Activated CD4-positive, alpha-beta T cell treated with anti-CD3 and anti-CD28 coated beads, Interleukin-2, amount 10 ng/mL, durations not matched to agents 24 days and 14 days (primary cell): ENCODE data around the gene IL1RN. TPM values are rescaled to one million over a fixed set of nuclear protein-coding genes. Genes with fewer than 3 reads are reported as not detected.

Experiments used
- DNase-seq: peaks from one replicate; pipeline ENCODE4 v3.0.0; 2022
- H3K27ac Mint-ChIP-seq: one replicate; pipeline ENCODE4 v1.8.0; 2022; ENCODE audit warnings: mild to moderate bottlenecking, mixed read lengths
- H3K27me3 Mint-ChIP-seq: one replicate; pipeline ENCODE4 v1.8.0; 2022; ENCODE audit warnings: mixed read lengths
- H3K36me3 Mint-ChIP-seq: one replicate; pipeline ENCODE4 v1.8.0; 2022; ENCODE audit warnings: low read depth, mild to moderate bottlenecking, mixed read lengths
- H3K4me1 Mint-ChIP-seq: one replicate; pipeline ENCODE4 v1.8.0; 2021; ENCODE audit warnings: mixed read lengths
- H3K4me3 Mint-ChIP-seq: one replicate; pipeline ENCODE4 v1.8.0; 2022; ENCODE audit warnings: mild to moderate bottlenecking, moderate library complexity, mixed read lengths
- H3K9me3 Mint-ChIP-seq: one replicate; pipeline ENCODE4 v1.8.0; 2021; ENCODE audit warnings: mixed read lengths
- intact Hi-C: fragments of 100-400 bp; cut with micrococcal nuclease; formaldehyde crosslinking; loops from one replicate; pipeline ENCODE4 v1.15.1; 2023
- total RNA-seq: library from RNA; stranded (reverse); gene quantifications from 2 replicates; pipeline ENCODE4 v1.2.3, GENCODE V29; 2022

The IL1RN gene
- total RNA-seq, 1 donor from 2014 or later = 3.3 TPM

DNA sequence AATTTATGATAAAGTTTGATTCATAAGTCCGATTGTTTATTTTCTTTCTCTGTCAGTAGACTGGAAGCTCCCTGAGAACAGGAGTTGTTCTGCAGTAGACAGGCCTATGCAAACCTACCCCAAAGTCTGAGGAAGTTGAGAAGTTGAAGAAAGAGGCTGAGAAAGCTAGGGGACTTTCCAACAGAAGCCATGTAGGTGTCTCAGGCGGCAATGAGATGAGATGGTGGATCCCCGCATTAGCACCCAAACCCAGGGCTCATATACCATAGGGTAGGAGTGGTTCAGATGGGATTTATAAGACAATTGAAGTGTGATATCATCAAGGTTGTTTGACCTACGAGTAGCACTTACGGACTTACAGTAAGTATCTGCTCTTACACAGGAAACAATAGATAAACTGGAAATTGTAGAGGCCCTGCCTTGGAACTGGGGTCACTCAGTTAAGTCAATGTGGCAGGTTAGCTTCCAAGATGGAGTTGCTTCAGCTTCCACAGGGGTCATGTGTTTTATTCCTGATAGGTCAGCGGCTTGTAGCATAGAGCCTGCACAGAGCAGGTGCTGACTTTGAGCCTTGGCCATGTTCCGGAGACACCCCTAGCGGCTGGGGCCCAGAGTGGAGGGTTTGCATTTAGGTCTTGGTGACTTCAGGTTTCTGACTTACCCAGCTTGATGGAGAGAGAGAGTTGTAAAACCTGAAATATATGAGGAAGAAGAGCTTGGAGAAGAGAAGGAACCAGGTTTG lies 44.1 kb downstream of the IL1RN start:
- no peak for DNase-seq
- intact Hi-C loops = loop anchor here (5.0 to 10.0 kb wide), 3 partner anchors 69 to 917 kb away; partner anchors contain the start of gene ZC3H8
- H3K27me3 Mint-ChIP-seq = no peaks in the 10 kb centered on the region
- H3K9me3 Mint-ChIP-seq = peaks cover 8% of the 10 kb centered on the region
- peaks cover 45% of the 10 kb centered on the region for H3K36me3 Mint-ChIP-seq
- H3K4me1 Mint-ChIP-seq = peaks cover 66% of the 10 kb centered on the region
- H3K4me3 Mint-ChIP-seq = peak overlapping the region; percentile 33
- H3K27ac Mint-ChIP-seq = peak overlapping the region; percentile 74

GRCh38 chr2:113172721-113173541 lies 45.5 kb downstream of the IL1RN start:
- Mint-ChIP-seq H3K4me1 (peaks cover 66% of the 10 kb centered on the region), H3K27me3 (no peaks in the 10 kb centered on the region), H3K9me3 (peaks cover 8% of the 10 kb centered on the region), H3K27ac (peak overlapping the region; percentile 92), H3K36me3 (peaks cover 57% of the 10 kb centered on the region), H3K4me3 (peak overlapping the region; percentile 88)
- intact Hi-C loops = loop anchor here (1.0 to 10.0 kb wide), 4 partner anchors 35 to 918 kb away; partner anchors contain the start of gene ZC3H8
- no peak for DNase-seq

- H3K4me1 Mint-ChIP-seq = peaks cover 66% of the 10 kb centered on the region
- peak within 1 kb of the TSS; percentile 92 for H3K27ac Mint-ChIP-seq
- intact Hi-C loops = loop anchor here (1.0 to 10.0 kb wide), 5 partner anchors 17 to 919 kb away; partner anchors contain the start of gene ZC3H8
- DNase-seq = peak; percentile 96
- H3K27me3 Mint-ChIP-seq = no peaks in the 10 kb centered on the region
- peaks cover 63% of the 10 kb centered on the region for H3K36me3 Mint-ChIP-seq
- peak within 1 kb of the TSS; percentile 88 for H3K4me3 Mint-ChIP-seq
- H3K9me3 Mint-ChIP-seq = peaks cover 8% of the 10 kb centered on the region
Observed at GRCh38 chr2:113173542-113174375, 46.4 kb downstream of the IL1RN start, which contains the start of gene PSD4. TSS of gene PSD4 (plus strand) at chr2:113173971. CDS start at chr2:113182457, 8,486 bp downstream.

GRCh38 chr2:113174376-113174750 lies 47.0 kb downstream of the IL1RN start:
- intact Hi-C loops = loop anchor here (2.0 to 10.0 kb wide), 4 partner anchors 18 to 920 kb away; partner anchors contain the start of gene ZC3H8

DNA sequence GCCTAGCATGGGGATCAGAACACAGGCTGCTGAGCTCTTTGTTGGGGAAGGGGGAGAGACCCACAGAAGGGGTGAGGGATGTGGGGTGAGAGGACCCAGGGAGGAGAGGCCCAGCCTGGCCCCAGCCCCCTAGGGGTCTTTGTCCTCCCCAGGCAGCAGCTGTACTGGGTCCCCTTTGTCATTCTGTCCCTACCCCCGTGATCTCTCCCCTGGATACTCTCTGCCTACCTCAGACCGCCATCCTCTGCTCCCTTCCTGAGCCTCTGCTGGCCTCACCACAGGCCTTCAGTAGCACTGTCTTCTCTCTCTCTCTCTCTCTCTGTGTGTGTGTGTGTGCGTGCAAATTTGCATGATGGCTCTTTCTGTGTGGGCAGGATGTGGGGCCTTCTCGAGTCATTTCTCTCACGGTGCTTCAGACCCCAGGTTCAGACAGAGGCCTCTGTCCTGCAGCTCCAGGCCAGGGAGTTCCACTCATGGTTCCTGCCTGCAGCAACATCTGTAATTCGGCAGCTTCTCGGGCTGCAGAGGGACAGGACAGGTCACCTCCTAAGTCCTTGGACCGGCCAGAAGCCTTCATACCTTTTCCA lies 47.7 kb downstream of the IL1RN start:
- DNase-seq = peak; percentile 93
- intact Hi-C loops = loop anchor here (2.0 to 10.0 kb wide), 2 partner anchors 18 to 920 kb away; partner anchors contain the start of gene ZC3H8
- Mint-ChIP-seq H3K27me3 (no peaks in the 10 kb centered on the region), H3K4me3 (peak overlapping the region; percentile 88), H3K27ac (peak overlapping the region; percentile 92), H3K36me3 (peaks cover 64% of the 10 kb centered on the region), H3K4me1 (peaks cover 71% of the 10 kb centered on the region), H3K9me3 (peaks cover 4% of the 10 kb centered on the region)

More at GRCh38 chr2:113174376-113174750, 47.0 kb downstream of the IL1RN start:
- peaks cover 8% of the 10 kb centered on the region for H3K9me3 Mint-ChIP-seq
- peak overlapping the region; percentile 92 for H3K27ac Mint-ChIP-seq
- no peaks in the 10 kb centered on the region for H3K27me3 Mint-ChIP-seq
- DNase-seq = no peak
- H3K4me3 Mint-ChIP-seq = peak overlapping the region; percentile 88
- peaks cover 65% of the 10 kb centered on the region for H3K36me3 Mint-ChIP-seq
- peaks cover 68% of the 10 kb centered on the region for H3K4me1 Mint-ChIP-seq

DNA sequence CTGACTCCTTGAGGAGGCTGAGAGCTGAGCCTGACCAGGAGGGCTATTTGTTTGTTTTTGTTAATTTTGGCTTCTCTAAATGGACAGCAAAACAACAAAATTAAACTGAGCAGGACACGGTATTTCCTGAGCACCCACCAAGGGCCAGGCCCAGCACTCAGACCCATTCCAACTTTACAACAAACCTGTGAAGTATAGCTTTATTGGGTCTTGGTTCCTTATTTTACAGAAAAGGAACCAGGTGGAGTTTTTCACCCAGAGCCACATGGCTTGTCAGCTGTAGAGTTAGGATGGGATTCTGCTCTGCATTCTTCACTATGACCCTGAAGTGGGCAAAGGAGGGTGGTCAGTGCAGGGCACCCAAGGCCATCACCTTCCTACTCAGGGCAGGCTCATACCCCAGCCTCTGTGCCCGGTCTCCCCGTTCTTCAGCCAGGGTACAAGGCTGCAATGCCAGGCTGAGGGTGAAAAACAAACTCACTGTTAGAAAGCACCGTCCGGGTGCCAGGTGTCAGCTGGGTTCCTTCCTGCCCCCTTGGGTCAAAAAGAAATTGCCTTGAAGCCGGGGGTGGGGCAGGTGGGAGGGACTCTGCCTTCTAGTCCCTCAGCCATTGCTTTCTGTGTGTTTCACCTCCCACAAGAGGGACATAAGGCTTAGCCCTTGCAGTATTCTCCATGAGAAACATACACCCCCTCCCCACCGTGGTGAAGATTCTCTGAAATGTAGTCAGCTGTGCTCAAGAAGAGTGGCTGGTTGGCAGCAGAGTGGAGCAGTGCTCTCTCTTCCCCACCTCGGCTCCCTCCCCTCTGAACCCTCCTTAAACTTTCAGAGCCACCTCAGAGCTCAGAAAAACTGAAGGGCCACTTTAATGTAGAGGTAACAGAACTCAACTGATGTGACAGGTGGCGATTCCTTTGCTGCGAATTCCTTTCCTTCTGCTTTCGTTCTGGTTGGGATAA lies 48.6 kb downstream of the IL1RN start:
- Mint-ChIP-seq H3K4me3 (peak overlapping the region; percentile 88), H3K4me1 (peaks cover 78% of the 10 kb centered on the region), H3K27ac (peak overlapping the region; percentile 92), H3K36me3 (peaks cover 71% of the 10 kb centered on the region), H3K9me3 (peaks cover 3% of the 10 kb centered on the region), H3K27me3 (no peaks in the 10 kb centered on the region)
- peak; percentile 76 for DNase-seq
- intact Hi-C loops = loop anchor here (2.0 to 10.0 kb wide), 2 partner anchors 19 to 921 kb away; partner anchors contain the start of gene ZC3H8

- Mint-ChIP-seq H3K9me3 (no peaks in the 10 kb centered on the region), H3K27me3 (no peaks in the 10 kb centered on the region), H3K27ac (peak overlapping the region; percentile 84), H3K36me3 (peaks cover 71% of the 10 kb centered on the region), H3K4me3 (peak overlapping the region; percentile 88), H3K4me1 (peaks cover 78% of the 10 kb centered on the region)
- no peak for DNase-seq
- intact Hi-C loops = loop anchor here (10.0 kb wide), 1 partner anchor 922 kb away; the partner anchor contains the start of gene ZC3H8
Observed at GRCh38 chr2:113176696-113177355, 49.4 kb downstream of the IL1RN start.

DNA sequence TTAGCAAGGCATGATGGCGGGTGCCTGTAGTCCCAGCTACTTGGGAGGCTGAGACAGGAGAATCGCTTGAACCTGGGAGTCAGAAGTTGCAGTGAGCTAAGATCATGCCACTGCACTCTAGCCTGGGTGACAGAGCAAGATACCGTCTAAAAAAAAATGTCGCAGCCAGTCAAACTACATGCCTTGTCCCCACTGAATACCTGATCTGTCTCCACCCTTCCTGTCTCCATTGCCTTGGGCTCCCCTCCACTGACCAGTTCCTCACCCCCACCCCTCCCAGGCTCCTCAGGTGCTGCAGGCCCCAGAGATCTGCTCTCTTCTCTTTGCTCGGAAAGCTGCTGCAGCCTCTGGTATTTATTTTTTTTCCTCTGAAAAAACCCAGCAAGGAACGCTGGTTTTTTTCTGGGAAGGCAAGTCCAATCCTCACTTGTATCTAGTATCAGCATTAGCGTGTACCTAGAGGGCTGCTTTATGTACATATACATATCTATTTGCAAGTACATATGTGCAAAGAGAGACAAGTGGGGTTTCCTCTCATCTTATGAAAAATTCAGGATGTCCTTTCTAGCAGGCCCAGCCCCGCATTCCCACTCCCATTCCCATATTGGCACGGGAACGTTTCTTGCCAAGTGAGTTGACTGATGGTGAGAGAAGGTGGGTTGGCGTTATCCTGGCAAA lies 50.8 kb downstream of the IL1RN start:
- peak overlapping the region; percentile 88 for H3K4me3 Mint-ChIP-seq
- no peaks in the 10 kb centered on the region for H3K27me3 Mint-ChIP-seq
- DNase-seq = no peak
- peaks cover 74% of the 10 kb centered on the region for H3K36me3 Mint-ChIP-seq
- H3K9me3 Mint-ChIP-seq = no peaks in the 10 kb centered on the region
- peak overlapping the region; percentile 87 for H3K27ac Mint-ChIP-seq
- H3K4me1 Mint-ChIP-seq = peaks cover 73% of the 10 kb centered on the region
- intact Hi-C loops = loop anchor here (10.0 kb wide), 1 partner anchor 923 kb away; the partner anchor contains the start of gene ZC3H8

DNA sequence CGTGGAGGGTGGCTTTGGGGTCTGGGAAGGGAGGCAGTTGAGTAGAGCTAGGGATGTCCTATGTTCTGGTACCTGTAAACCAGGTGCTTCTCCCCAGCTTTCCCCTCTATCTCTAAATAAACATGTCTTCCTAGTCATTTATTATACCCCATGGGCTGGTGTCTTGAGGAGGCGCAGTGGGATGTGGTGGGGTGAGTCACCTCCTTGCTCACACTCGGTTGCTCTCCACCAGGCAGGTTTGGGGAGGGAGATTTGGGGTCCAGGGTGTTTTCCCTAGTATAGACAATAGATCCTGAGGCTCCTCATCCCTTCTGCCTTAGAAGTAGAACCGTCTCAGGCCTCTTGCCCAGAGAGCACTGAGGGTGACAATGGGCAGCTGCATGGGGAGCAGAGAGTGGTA lies 51.5 kb downstream of the IL1RN start:
- DNase-seq = no peak
- peak overlapping the region; percentile 88 for H3K4me3 Mint-ChIP-seq
- peaks cover 72% of the 10 kb centered on the region for H3K4me1 Mint-ChIP-seq
- H3K9me3 Mint-ChIP-seq = no peaks in the 10 kb centered on the region
- no peaks in the 10 kb centered on the region for H3K27me3 Mint-ChIP-seq
- intact Hi-C loops = loop anchor here (10.0 kb wide), 1 partner anchor 924 kb away; the partner anchor contains the start of gene ZC3H8
- H3K27ac Mint-ChIP-seq = peak overlapping the region; percentile 87
- H3K36me3 Mint-ChIP-seq = peaks cover 78% of the 10 kb centered on the region

DNA sequence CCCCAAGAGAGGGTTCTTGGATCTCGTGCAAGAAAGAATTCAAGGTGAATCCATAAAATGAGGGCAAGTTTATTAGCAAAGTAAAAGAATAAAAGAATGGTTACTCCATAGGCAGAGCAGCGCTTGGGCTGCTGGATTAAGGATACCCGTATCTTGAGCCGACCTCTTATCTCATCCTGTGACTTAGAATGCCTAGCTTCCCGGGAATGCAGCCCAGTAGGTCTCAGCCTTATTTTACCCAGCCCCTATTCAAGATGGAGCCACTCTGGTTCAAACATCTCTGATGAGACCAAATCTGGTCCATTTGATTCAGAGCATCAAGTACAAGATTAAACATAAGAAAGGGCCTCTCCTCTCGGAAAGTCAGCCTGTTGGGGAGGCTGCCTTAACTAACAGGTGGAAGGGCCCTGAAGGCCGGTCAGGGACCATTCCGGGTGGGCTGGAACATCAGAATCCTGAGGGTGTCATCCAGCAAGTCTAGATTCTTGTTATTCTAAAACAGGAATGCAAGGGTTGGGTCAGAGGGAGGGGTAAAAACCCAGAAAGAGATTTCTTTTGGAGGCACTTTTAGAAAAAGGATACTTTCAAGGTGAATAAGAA lies 52.1 kb downstream of the IL1RN start:
- H3K9me3 Mint-ChIP-seq = no peaks in the 10 kb centered on the region
- DNase-seq = no peak
- peaks cover 75% of the 10 kb centered on the region for H3K36me3 Mint-ChIP-seq
- H3K4me3 Mint-ChIP-seq = peak overlapping the region; percentile 88
- intact Hi-C loops = loop anchor here (2.0 to 10.0 kb wide), 2 partner anchors 19 to 925 kb away; partner anchors contain the start of gene ZC3H8
- peak overlapping the region; percentile 88 for H3K27ac Mint-ChIP-seq
- H3K27me3 Mint-ChIP-seq = no peaks in the 10 kb centered on the region
- H3K4me1 Mint-ChIP-seq = peaks cover 72% of the 10 kb centered on the region
